ENCODE data around the gene CST8.

The CST8 gene

DNA sequence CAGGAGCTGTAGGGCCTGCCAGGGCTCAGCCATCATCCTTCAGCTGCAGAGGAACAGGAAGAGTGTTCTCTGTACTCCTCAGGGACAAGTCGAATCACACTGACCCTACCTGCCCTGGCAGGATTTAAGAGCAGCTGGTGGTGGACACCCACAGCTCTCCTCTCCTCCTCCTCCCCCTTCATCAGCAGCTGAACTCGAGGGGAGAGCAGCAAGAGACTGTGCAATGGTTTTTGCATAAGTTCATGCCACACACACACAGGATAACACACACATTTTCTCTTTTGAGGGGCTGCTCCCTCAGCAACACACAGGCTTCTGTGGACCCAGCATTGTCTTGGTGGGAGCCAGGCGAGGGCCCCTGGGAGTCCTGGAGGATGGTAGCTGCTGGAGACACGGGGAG is 38.1 kb upstream of the CST8 start, which contains the start of gene CST11:
CST11 (minus strand) TSS at position 101 of the 400 bp plus-strand sequence; CDS start at position 36, 65 bp downstream.
- no peaks in the 10 kb centered on the region for H3K4me1 ChIP-seq
- no peak within 1 kb of the TSS for H3K27ac ChIP-seq
- H3K36me3 ChIP-seq (ENCODE audit: control insufficient read depth, insufficient read depth, low read length) = no peaks in the 10 kb centered on the region
- H2AFZ ChIP-seq = no peak within 1 kb of the TSS
- H3K9ac ChIP-seq = no peak within 1 kb of the TSS
- no peak within 1 kb of the TSS for H3K4me2 ChIP-seq (ENCODE audit: low read length)
- no peaks in the 10 kb centered on the region for H3K9me3 ChIP-seq (ENCODE audit: control insufficient read depth, low read length)
- no peak for TF ChIP-seq CTCF (IDR thresholded peaks at IDR 0.05)
- no peaks in the 10 kb centered on the region for H3K27me3 ChIP-seq (ENCODE audit: control insufficient read depth, insufficient read depth, low read length)
- H3K4me3 ChIP-seq (ENCODE audit: low read depth, low read length) = no peak within 1 kb of the TSS
- H3K79me2 ChIP-seq = no peaks in the 10 kb centered on the region

GRCh38 chr20:23453549-23454543 is 37.1 kb upstream of the CST8 start:
- no peaks in the 10 kb centered on the region for H3K4me1 ChIP-seq
- H3K79me2 ChIP-seq = no peaks in the 10 kb centered on the region
- no peak overlapping the region for H3K4me3 ChIP-seq (ENCODE audit: low read depth, low read length)
- no peak overlapping the region for H3K9ac ChIP-seq
- no peak overlapping the region for H2AFZ ChIP-seq
- H3K4me2 ChIP-seq (ENCODE audit: low read length) = no peak overlapping the region
- no peaks in the 10 kb centered on the region for H3K27me3 ChIP-seq (ENCODE audit: control insufficient read depth, insufficient read depth, low read length)
- H3K9me3 ChIP-seq (ENCODE audit: control insufficient read depth, low read length) = no peaks in the 10 kb centered on the region
- TF ChIP-seq CTCF (IDR thresholded peaks at IDR 0.05) = no peak
- no peaks in the 10 kb centered on the region for H3K36me3 ChIP-seq (ENCODE audit: control insufficient read depth, insufficient read depth, low read length)
- no peak overlapping the region for H3K27ac ChIP-seq

DNA sequence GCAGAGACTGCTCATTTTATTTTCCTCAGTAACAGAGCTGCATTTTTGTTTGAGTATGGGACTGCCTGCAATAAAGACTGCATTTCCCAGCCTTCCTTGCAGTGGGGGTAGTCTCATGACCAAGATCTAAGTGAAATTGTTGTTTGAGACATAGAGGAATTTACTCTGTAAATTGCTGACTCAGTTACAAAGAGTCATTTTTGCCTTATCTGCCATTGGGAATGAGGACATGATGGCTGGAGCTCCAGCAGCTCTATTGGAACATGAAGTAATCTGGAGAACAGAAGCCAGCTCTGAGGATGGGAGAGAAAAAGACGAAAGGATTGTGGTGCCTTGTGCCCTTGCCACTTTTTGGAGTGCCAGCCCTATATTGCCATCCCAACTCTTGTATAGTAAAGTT is 36.1 kb upstream of the CST8 start:
- Histone ChIP-seq H3K36me3 (ENCODE audit: control insufficient read depth, insufficient read depth, low read length) (no peaks in the 10 kb centered on the region), H3K27me3 (ENCODE audit: control insufficient read depth, insufficient read depth, low read length) (no peaks in the 10 kb centered on the region), H3K79me2 (no peaks in the 10 kb centered on the region), H2AFZ (no peak overlapping the region), H3K27ac (no peak overlapping the region), H3K9ac (no peak overlapping the region), H3K4me3 (ENCODE audit: low read depth, low read length) (no peak overlapping the region), H3K4me2 (ENCODE audit: low read length) (no peak overlapping the region), H3K9me3 (ENCODE audit: control insufficient read depth, low read length) (no peaks in the 10 kb centered on the region), H3K4me1 (no peaks in the 10 kb centered on the region)
- TF ChIP-seq CTCF (IDR thresholded peaks at IDR 0.05) = no peak

DNA sequence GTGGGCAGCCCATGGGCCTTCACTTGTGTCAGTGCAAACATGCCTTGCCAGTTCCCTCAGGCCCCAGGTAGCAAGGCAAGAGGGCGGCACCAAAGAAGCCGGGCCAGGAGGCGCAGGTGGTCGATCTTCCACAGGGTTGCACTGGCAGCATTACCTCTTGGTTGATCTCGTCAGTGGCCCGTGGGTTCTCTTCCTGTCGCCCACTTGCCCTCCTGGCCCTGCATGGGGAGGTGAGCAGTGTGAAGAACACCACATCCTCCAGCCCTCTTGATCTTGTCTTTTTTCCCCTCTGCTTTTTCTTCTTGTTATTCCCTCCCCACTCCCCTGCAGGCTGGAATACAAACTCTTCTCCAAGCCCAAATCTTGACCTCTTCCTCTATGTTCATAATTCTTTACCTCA is 35.3 kb upstream of the CST8 start:
- Histone ChIP-seq H2AFZ (no peak overlapping the region), H3K79me2 (no peaks in the 10 kb centered on the region), H3K9ac (no peak overlapping the region), H3K9me3 (ENCODE audit: control insufficient read depth, low read length) (no peaks in the 10 kb centered on the region), H3K4me3 (ENCODE audit: low read depth, low read length) (no peak overlapping the region), H3K36me3 (ENCODE audit: control insufficient read depth, insufficient read depth, low read length) (no peaks in the 10 kb centered on the region), H3K4me2 (ENCODE audit: low read length) (no peak overlapping the region), H3K27me3 (ENCODE audit: control insufficient read depth, insufficient read depth, low read length) (no peaks in the 10 kb centered on the region), H3K4me1 (no peaks in the 10 kb centered on the region), H3K27ac (no peak overlapping the region)
- TF ChIP-seq CTCF (IDR thresholded peaks at IDR 0.05) = no peak

Data from parathyroid adenoma (tissue), 2 donors.